Chondrocyte (in vitro differentiated cells): ENCODE data around the gene COG5. TPM values are rescaled to one million over a fixed set of nuclear protein-coding genes. Genes with fewer than 3 reads are reported as not detected.
"Not testable (repeated sequence)": the region's sequence is repeated elsewhere in the genome, so short reads cannot be mapped to it uniquely, and the experiment has no call there.

Source experiments
- DNase-seq: peaks from one replicate; pipeline ENCODE4 v3.0.0; 2021; ENCODE audit warnings: mixed read lengths, low spot score
- H3K27ac Mint-ChIP-seq: one replicate; pipeline ENCODE4 v1.8.0; 2021; ENCODE audit warnings: mild to moderate bottlenecking, moderate library complexity, mixed read lengths; ENCODE audit not compliant: unreplicated experiment
- H3K27me3 Mint-ChIP-seq: 2 replicates; pipeline ENCODE4 v1.8.0; 2021; ENCODE audit warnings: low read depth, mixed read lengths
- H3K36me3 Mint-ChIP-seq: 2 replicates; pipeline ENCODE4 v1.8.0; 2021; ENCODE audit warnings: low read depth, mixed read lengths
- H3K4me1 Mint-ChIP-seq: 2 replicates; pipeline ENCODE4 v1.8.0; 2021; ENCODE audit warnings: low read depth, mild to moderate bottlenecking, mixed read lengths
- H3K4me3 Mint-ChIP-seq: one replicate; pipeline ENCODE4 v1.8.0; 2021; ENCODE audit warnings: mild to moderate bottlenecking, moderate library complexity, mixed read lengths; ENCODE audit not compliant: unreplicated experiment
- H3K9me3 Mint-ChIP-seq: 2 replicates; pipeline ENCODE4 v1.8.0; 2021; ENCODE audit warnings: low read depth, mixed read lengths
- CTCF ChIP-seq: fragments of 200-600 bp; sonication (generic); IDR thresholded peaks from 2 replicates; pipeline ENCODE4 v1.5.0; 2021; ENCODE audit warnings: antibody characterized with exemption, mild to moderate bottlenecking, moderate library complexity
- total RNA-seq: library from RNA; stranded (reverse); gene quantifications from 3 replicates; pipeline ENCODE4 v1.2.1, GENCODE V29; 2021

COG5 gene
- total RNA-seq, 1 donor from 2014 or later, result 52.8 TPM

- Mint-ChIP-seq H3K4me3 (no peak overlapping the region), H3K36me3 (no peaks in the 10 kb centered on the region), H3K9me3 (no peaks in the 10 kb centered on the region), H3K27me3 (no peaks in the 10 kb centered on the region), H3K4me1 (peaks cover 2% of the 10 kb centered on the region), H3K27ac (no peak overlapping the region)
- no peak for TF ChIP-seq CTCF
- no peak for DNase-seq
Observed at GRCh38 chr7:107158028-107158427, 405.7 kb downstream of the COG5 start.

GRCh38 chr7:107157091-107157490 is 406.6 kb downstream of the COG5 start:
- Mint-ChIP-seq H3K27ac (no peak overlapping the region), H3K9me3 (no peaks in the 10 kb centered on the region), H3K27me3 (no peaks in the 10 kb centered on the region), H3K4me3 (no peak overlapping the region), H3K4me1 (peaks cover 2% of the 10 kb centered on the region), H3K36me3 (no peaks in the 10 kb centered on the region)
- DNase-seq, result no peak
- TF ChIP-seq CTCF, result no peak

- H3K4me3 Mint-ChIP-seq, H3K4me1 Mint-ChIP-seq, H3K36me3 Mint-ChIP-seq, H3K27me3 Mint-ChIP-seq, DNase-seq, H3K27ac Mint-ChIP-seq, H3K9me3 Mint-ChIP-seq: not testable (repeated sequence)
Observed at GRCh38 chr7:107155726-107156125, 408.0 kb downstream of the COG5 start.

- Mint-ChIP-seq H3K27me3 (no peaks in the 10 kb centered on the region), H3K4me1 (peaks cover 2% of the 10 kb centered on the region), H3K36me3 (no peaks in the 10 kb centered on the region), H3K4me3 (no peak overlapping the region), H3K27ac (no peak overlapping the region), H3K9me3 (no peaks in the 10 kb centered on the region)
- TF ChIP-seq CTCF, result no peak
- no peak for DNase-seq
Observed at GRCh38 chr7:107154826-107155225, 408.9 kb downstream of the COG5 start.

GRCh38 chr7:107152011-107152410 is 411.7 kb downstream of the COG5 start:
- Mint-ChIP-seq H3K4me3 (no peak overlapping the region), H3K27me3 (no peaks in the 10 kb centered on the region), H3K36me3 (no peaks in the 10 kb centered on the region), H3K27ac (no peak overlapping the region), H3K9me3 (no peaks in the 10 kb centered on the region), H3K4me1 (peaks cover 7% of the 10 kb centered on the region)
- no peak for TF ChIP-seq CTCF
- no peak for DNase-seq

Other genes with a start within 250 kb of the COG5 start
- gene GPR22, start 93.9 kb downstream of the COG5 start, total RNA-seq, result not detected in 3 replicates
- gene DUS4L, start 51 bp upstream of the COG5 start, total RNA-seq, result 4.6 to 8.8 TPM (median 4.9 TPM) in 3 replicates
- gene BCAP29, start 16.3 kb upstream of the COG5 start, total RNA-seq, result 63.3 to 73.0 TPM (median 69.0 TPM) in 3 replicates
- gene SLC26A4, start 96.9 kb upstream of the COG5 start, total RNA-seq, result 0.55 to 0.85 TPM (median 0.60 TPM) in 3 replicates
- 15.6 to 20.7 TPM (median 17.4 TPM) in 3 replicates for gene CBLL1, start 180.2 kb upstream of the COG5 start, total RNA-seq
- not detected in 3 replicates for gene SLC26A3, start 239.3 kb upstream of the COG5 start, total RNA-seq